GM12878 (cell line): ENCODE data around the gene SRRD. TPM values are rescaled to one million over a fixed set of nuclear protein-coding genes. Genes with fewer than 3 reads are reported as not detected.

ENCODE experiments used
- ATAC-seq: fragments of 200-7000 bp; cut with Tn5 transposase; 3 replicates; pipeline ENCODE4 v1.9.1; 2020; ENCODE audit warnings: mild to moderate bottlenecking, moderate library complexity
- BruUV-seq: library from RNA; stranded (reverse); fragments of 400-500 nt; replicated peaks from 2 replicates; lab custom pipeline; 2021; lab: Mats Ljungman, UMichigan
- CTCF ChIA-PET: fragments of 300-600 bp; sonication (Branson Sonifier 250); formaldehyde crosslinking; extraction: SDS; loops from one replicate; lab custom pipeline; 2021; ENCODE audit warnings: inconsistent platforms; lab: Yijun Ruan, JAX
- POLR2A ChIA-PET: fragments of 350-600 bp; formaldehyde crosslinking; extraction: SDS; loops from one replicate; lab custom pipeline; 2021; ENCODE audit warnings: inconsistent platforms; lab: Charles Lee
- RAD21 ChIA-PET: fragments of 300-600 bp; sonication (Branson Sonifier 250); formaldehyde crosslinking; loops from one replicate; lab custom pipeline; 2023; ENCODE audit warnings: antibody characterized with exemption; ENCODE audit not compliant: unreplicated experiment; lab: Charles Lee
- SMC1A ChIA-PET: fragments of 300-600 bp; sonication (Branson Sonifier 250); formaldehyde crosslinking; loops from one replicate; lab custom pipeline; 2023; ENCODE audit not compliant: unreplicated experiment, uncharacterized antibody; lab: Charles Lee
- DNase-seq: peaks from one replicate; pipeline ENCODE4 v3.0.0-alpha.2; 2011; ENCODE audit warnings: low read depth, low spot score
- FAIRE-seq: peaks from 3 replicates; lab custom pipeline; 2011; peaks lifted over from hg19 to GRCh38; lab: Jason Lieb, UNC
- H2AFZ ChIP-seq: 2 replicates; pipeline ENCODE4 v1.6.0; 2011; ENCODE audit warnings: low read depth, low read length, control low read depth; ENCODE audit not compliant: control insufficient read depth
- H3K27ac ChIP-seq: 2 replicates; pipeline ENCODE4 v1.5.1; 2011; ENCODE audit warnings: control low read depth; ENCODE audit not compliant: control insufficient read depth, insufficient read depth
- H3K27me3 ChIP-seq, 2 experiments: replicated peaks in 1 of 2; 2 replicates each; pipeline versions ENCODE4 v1.6.0 to v1.6.1; 2011; ENCODE audit warnings: low read length in 1 of 2; ENCODE audit not compliant: control insufficient read depth in 2 of 2, insufficient read depth in 2 of 2
- H3K36me3 ChIP-seq, 2 experiments: 2 replicates each; pipeline ENCODE4 v1.5.1; 2011; ENCODE audit warnings: low read length in 1 of 2; ENCODE audit not compliant: control insufficient read depth in 2 of 2, insufficient read depth in 2 of 2
- H3K4me1 ChIP-seq: 2 replicates; pipeline ENCODE4 v1.6.1; 2011; ENCODE audit warnings: mild to moderate bottlenecking, low read length, moderate library complexity, mixed read lengths; ENCODE audit not compliant: control insufficient read depth, insufficient read depth
- H3K4me2 ChIP-seq: 2 replicates; pipeline ENCODE4 v1.6.0; 2011; ENCODE audit warnings: control low read depth; ENCODE audit not compliant: control insufficient read depth, insufficient read depth
- H3K4me3 ChIP-seq: fragments of 200-600 bp; sonication (generic); 2 replicates; pipeline ENCODE4 v1.5.1; 2016
- H3K79me2 ChIP-seq: 2 replicates; pipeline ENCODE4 v1.6.0; 2011; ENCODE audit warnings: low read length; ENCODE audit not compliant: control insufficient read depth, insufficient read depth
- H3K9ac ChIP-seq: 2 replicates; pipeline ENCODE4 v1.8.0; 2011; ENCODE audit warnings: low read length, control low read depth, mixed read lengths; ENCODE audit not compliant: control insufficient read depth, insufficient read depth
- H3K9me3 ChIP-seq: replicated peaks from 3 replicates; pipeline ENCODE4 v1.5.1; 2011; ENCODE audit warnings: mild to moderate bottlenecking, low read length; ENCODE audit not compliant: control insufficient read depth, insufficient read depth
- H4K20me1 ChIP-seq: 2 replicates; pipeline ENCODE4 v1.6.0; 2011; ENCODE audit not compliant: control insufficient read depth, insufficient read depth
- FOXM1 ChIP-seq: IDR thresholded peaks from 2 replicates; pipeline ENCODE4 v1.6.1; 2012; ENCODE audit warnings: low read depth, mild to moderate bottlenecking, inconsistent platforms, low read length, moderate library complexity
- IRF3 ChIP-seq: fragments of 450-650 bp; IDR thresholded peaks from 2 replicates; pipeline ENCODE4 v1.6.1; 2014; ENCODE audit warnings: mild to moderate bottlenecking
- IRF4 ChIP-seq: IDR thresholded peaks from 2 replicates; pipeline ENCODE4 v1.6.1; 2011; ENCODE audit warnings: low read depth, low read length
- POU2F2 ChIP-seq: IDR thresholded peaks from 3 replicates; pipeline ENCODE4 v1.6.1; 2011; ENCODE audit warnings: low read depth, mild to moderate bottlenecking, low read length, borderline replicate concordance
- SREBF2 ChIP-seq: IDR thresholded peaks from 2 replicates; pipeline ENCODE4 v1.6.1; 2012; ENCODE audit warnings: mild to moderate bottlenecking, low read length
- WGBS: methylation state at CpG from one replicate; pipeline ENCODE4 v1.1.6; 2016; ENCODE audit warnings: low lambda C conversion rate; ENCODE audit not compliant: insufficient replicate concordance, insufficient coverage; ENCODE audit errors: missing lambda C conversion rate; 5-methylcytosine and 5-hydroxymethylcytosine counted together
- in situ Hi-C: fragments of 300-500 bp; cut with MboI; formaldehyde crosslinking; loops from 9 replicates; pipeline ENCODE4 v1.14.3; 2018; ENCODE audit warnings: mixed read lengths
- intact Hi-C: fragments of 100-400 bp; cut with micrococcal nuclease; formaldehyde crosslinking; loops from one replicate; pipeline ENCODE4 v1.14.2; 2022; ENCODE audit not compliant: unreplicated experiment
- polyA plus RNA-seq, 11 experiments: library from polyadenylated mRNA; depleted of rRNA in 4 of 11; unstranded in 6 of 11; stranded (reverse) in 5 of 11; fragments of >200 nt; fragmentation: Nextera tagmentation in 4 of 11; fragmentation: Illumina TruSeq in 1 of 11; extraction: Ambion mirVana in 4 of 11; extraction: Trizol in 1 of 11; gene quantifications; 1 replicate in 1 of 11; 2 replicates in 10 of 11; pipeline versions ENCODE4 v1.2.1 to v1.2.3, GENCODE V29; 2011 to 2016; ENCODE audit warnings: inconsistent platforms in 2 of 11, missing spikeins in 2 of 11, low read depth in 1 of 11
- total RNA-seq, 4 experiments: library from RNA; depleted of rRNA in 3 of 4; stranded (reverse); fragments of >200 nt in 3 of 4; fragmentation: Illumina TruSeq in 1 of 4; extraction: Trizol in 1 of 4; gene quantifications; 2 replicates each; pipeline versions ENCODE4 v1.2.1 to v1.2.3, GENCODE V29; 2013 to 2021
- TF ChIP-seq, protein P1 (sequence below): IDR thresholded peaks from 2 replicates; pipeline ENCODE4 v1.6.1; 2011; ENCODE audit warnings: borderline replicate concordance, low read depth, mild to moderate bottlenecking, moderate library complexity, mixed read lengths, low read length; ENCODE audit not compliant: insufficient read depth; ENCODE audit errors: extremely low read length

Gene SRRD
- total and polyA plus RNA-seq, 10 of the 15 experiments (the other 5 are each of a cell fraction or from before 2014, with no cell fraction given) = 4.1 to 50.6 (median 27.5) TPM

DNA sequence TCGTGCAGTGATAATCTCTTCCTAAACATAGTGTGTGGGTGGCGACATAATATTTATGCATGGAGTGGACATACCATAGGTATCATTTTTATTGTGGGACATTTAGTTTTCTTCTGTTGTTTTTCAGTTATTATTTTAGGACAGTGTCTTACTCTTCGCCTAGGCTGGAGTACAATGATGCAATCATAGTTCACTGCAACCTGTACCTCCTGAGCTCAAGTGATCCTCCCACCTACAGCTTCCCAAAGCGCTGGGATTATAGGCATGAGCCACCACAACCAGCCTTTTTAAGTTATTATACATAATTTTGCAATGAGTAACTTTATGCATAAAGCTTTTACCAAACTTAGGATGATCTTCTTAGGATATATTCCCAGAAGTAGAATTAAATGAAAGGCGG, 2.7 kb downstream of the SRRD start:
- FAIRE-seq = no peak
- no peak for DNase-seq
- Histone ChIP-seq H3K9me3 (no peaks in the 10 kb centered on the region), H3K4me1 (peaks cover 8% of the 10 kb centered on the region), H3K27me3 (no peaks in the 10 kb centered on the region), H4K20me1 (no peaks in the 10 kb centered on the region), H3K27ac (no peak overlapping the region), H3K4me3 (no peak overlapping the region), H3K36me3 (peaks cover 4 to 10% of the 10 kb centered on the region in 2 experiments), H3K4me2 (peak overlapping the region; percentile 3; the same call in 1 of the 2 replicates), H3K9ac (no peak overlapping the region), H3K79me2 (peaks cover 28% of the 10 kb centered on the region), H2AFZ (no peak overlapping the region)
- no peak for ATAC-seq
- intact Hi-C loops (no loop called here), in situ Hi-C loops (no loop called here)
- 97% methylated on average over 5 of the region's 5 CpGs for WGBS
- ChIA-PET SMC1A (no interaction called here), RAD21 (no interaction called here), POLR2A (interaction anchor here (0.5 kb wide), 1 partner anchor 104 kb away, joined by 3 read pairs; no protein-coding TSS in a partner anchor), CTCF (interaction anchor here (0.6 to 5.0 kb wide), 2 partner anchors 16 to 157 kb away, joined by 3 to 29 read pairs; no protein-coding TSS in a partner anchor)
- TF ChIP-seq IRF3 = no peak
- no peak for TF ChIP-seq FOXM1
- no TSS peak for BruUV-seq

DNA sequence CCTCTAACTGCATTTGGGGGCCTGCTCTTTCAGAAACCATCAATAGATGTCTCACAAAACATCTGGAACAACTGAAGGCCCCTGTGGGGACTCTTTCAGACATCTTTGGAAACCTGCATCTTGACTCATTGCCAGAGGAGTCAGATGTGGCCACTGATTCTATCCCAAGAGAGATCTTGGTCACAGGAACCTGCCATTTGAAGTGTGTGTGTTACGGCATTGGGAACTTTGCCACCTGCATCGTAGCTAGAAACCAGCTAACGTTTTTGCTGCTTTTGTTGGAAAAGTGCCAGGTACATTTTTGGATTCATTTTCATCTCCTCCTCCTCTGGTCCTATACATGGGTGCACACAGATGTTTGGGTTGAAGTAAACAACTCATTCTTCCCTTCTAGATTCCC, 4.3 kb downstream of the SRRD start:
- WGBS = 52% methylated on average over 3 of the region's 3 CpGs

More for the DNA sequence above, 4.3 kb downstream of the SRRD start:
- ChIA-PET RAD21 (no interaction called here), POLR2A (no interaction called here), CTCF (no interaction called here), SMC1A (no interaction called here)
- H3K4me2 ChIP-seq = no peak overlapping the region
- H3K27ac ChIP-seq = no peak overlapping the region
- in situ Hi-C loops = no loop called here
- DNase-seq (no peak), FAIRE-seq (no peak), ATAC-seq (no peak)
- H2AFZ ChIP-seq = no peak overlapping the region
- H3K9me3 ChIP-seq = no peaks in the 10 kb centered on the region
- no peaks in the 10 kb centered on the region; the same call in 1 of the 2 replicates for H3K4me1 ChIP-seq
- no peaks in the 10 kb centered on the region for H3K27me3 ChIP-seq
- H3K36me3 ChIP-seq = peaks cover 12 to 19% of the 10 kb centered on the region in 2 experiments
- no peak overlapping the region for H3K4me3 ChIP-seq
- TF ChIP-seq POU2F2 = no peak
- no peak for TF ChIP-seq IRF4
- no peak for TF ChIP-seq SREBF2
- TF ChIP-seq, protein P1, sequence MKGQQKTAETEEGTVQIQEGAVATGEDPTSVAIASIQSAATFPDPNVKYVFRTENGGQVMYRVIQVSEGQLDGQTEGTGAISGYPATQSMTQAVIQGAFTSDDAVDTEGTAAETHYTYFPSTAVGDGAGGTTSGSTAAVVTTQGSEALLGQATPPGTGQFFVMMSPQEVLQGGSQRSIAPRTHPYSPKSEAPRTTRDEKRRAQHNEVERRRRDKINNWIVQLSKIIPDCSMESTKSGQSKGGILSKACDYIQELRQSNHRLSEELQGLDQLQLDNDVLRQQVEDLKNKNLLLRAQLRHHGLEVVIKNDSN = no peak
- no TSS peak for BruUV-seq
- no peak overlapping the region for H3K9ac ChIP-seq
- no peaks in the 10 kb centered on the region for H4K20me1 ChIP-seq
- intact Hi-C loops = no loop called here
- peaks cover 24% of the 10 kb centered on the region for H3K79me2 ChIP-seq
